ENCODE results near the gene RANBP10. TPM values are rescaled to one million over a fixed set of nuclear protein-coding genes. Genes with fewer than 3 reads are reported as not detected.

RANBP10 gene
- total and polyA plus RNA-seq, 4 donors, result 6.7 to 23.0 (median 14.3) TPM

GRCh38 chr16:67748834-67749233 lies 57.5 kb downstream of the RANBP10 start:
- DNase-seq (no peak), ATAC-seq (ENCODE audit: insufficient read depth, low FRiP score) (no peak)
- no peaks in the 10 kb centered on the region for H3K9me3 ChIP-seq (ENCODE audit: control insufficient read depth in 4 of 4, insufficient read depth in 3 of 4, low read length in 3 of 4)
- no peaks in the 10 kb centered on the region for H3K27me3 ChIP-seq (ENCODE audit: control insufficient read depth in 3 of 3, insufficient read depth in 3 of 3, low read length in 2 of 3)
- H3K4me3 ChIP-seq, result no peak overlapping the region
- WGBS, 2 donors, result 77 to 98% methylated on average over 3 of the region's 3 CpGs
- TF ChIP-seq, protein P1, sequence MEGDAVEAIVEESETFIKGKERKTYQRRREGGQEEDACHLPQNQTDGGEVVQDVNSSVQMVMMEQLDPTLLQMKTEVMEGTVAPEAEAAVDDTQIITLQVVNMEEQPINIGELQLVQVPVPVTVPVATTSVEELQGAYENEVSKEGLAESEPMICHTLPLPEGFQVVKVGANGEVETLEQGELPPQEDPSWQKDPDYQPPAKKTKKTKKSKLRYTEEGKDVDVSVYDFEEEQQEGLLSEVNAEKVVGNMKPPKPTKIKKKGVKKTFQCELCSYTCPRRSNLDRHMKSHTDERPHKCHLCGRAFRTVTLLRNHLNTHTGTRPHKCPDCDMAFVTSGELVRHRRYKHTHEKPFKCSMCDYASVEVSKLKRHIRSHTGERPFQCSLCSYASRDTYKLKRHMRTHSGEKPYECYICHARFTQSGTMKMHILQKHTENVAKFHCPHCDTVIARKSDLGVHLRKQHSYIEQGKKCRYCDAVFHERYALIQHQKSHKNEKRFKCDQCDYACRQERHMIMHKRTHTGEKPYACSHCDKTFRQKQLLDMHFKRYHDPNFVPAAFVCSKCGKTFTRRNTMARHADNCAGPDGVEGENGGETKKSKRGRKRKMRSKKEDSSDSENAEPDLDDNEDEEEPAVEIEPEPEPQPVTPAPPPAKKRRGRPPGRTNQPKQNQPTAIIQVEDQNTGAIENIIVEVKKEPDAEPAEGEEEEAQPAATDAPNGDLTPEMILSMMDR (IDR thresholded peaks at IDR 0.05; ENCODE audit: control extremely low read depth, extremely low read depth), result no peak
- peaks cover 0 to 2% (median 0%) of the 10 kb centered on the region in 5 donors for H3K4me1 ChIP-seq (ENCODE audit: control insufficient read depth in 5 of 5, insufficient read depth in 5 of 5, low read length in 5 of 5)
- H3K9ac ChIP-seq (ENCODE audit: insufficient read depth in 1 of 2, low read length in 2 of 2), result no peak overlapping the region
- no peak overlapping the region for H3K27ac ChIP-seq (ENCODE audit: low read depth in 1 of 2, low read length in 1 of 2)
- peaks cover 0 to 8% (median 7%) of the 10 kb centered on the region in 4 donors for H3K36me3 ChIP-seq (ENCODE audit: control insufficient read depth in 4 of 4, insufficient read depth in 4 of 4, low read length in 4 of 4)

- ATAC-seq (ENCODE audit: insufficient read depth, low FRiP score), result no peak
- no peak for DNase-seq
Observed at GRCh38 chr16:67746846-67747245, 59.5 kb downstream of the RANBP10 start.

DNA sequence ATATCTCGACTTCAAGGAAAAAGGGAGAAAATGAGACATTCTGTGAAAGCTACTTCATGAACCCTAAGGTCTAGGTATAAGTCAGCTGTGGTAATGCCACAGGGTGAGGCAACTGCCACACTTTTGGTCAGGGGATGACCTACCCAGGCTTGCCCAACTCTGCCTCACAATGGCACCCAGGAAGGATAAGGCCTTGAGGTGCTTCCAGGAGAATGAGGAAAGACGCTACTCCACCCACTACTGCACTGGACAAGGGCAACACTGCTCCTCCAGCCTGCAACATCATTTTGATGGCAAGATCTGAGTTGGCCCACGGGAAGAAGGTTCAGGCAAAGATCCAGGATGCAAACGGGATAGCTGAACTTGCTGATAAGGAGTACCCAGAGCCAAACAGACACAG lies 65.2 kb downstream of the RANBP10 start:
- Histone ChIP-seq H3K36me3 (ENCODE audit: control insufficient read depth in 4 of 4, insufficient read depth in 4 of 4, low read length in 4 of 4) (peaks cover 0 to 34% (median 29%) of the 10 kb centered on the region in 4 donors), H3K27ac (ENCODE audit: low read depth in 1 of 2, low read length in 1 of 2) (no peak overlapping the region), H3K4me1 (ENCODE audit: control insufficient read depth in 5 of 5, insufficient read depth in 5 of 5, low read length in 5 of 5) (no peaks in the 10 kb centered on the region), H3K4me3 (no peak overlapping the region), H3K9me3 (ENCODE audit: control insufficient read depth in 4 of 4, insufficient read depth in 3 of 4, low read length in 3 of 4) (no peaks in the 10 kb centered on the region), H3K9ac (ENCODE audit: insufficient read depth in 1 of 2, low read length in 2 of 2) (no peak overlapping the region), H3K27me3 (ENCODE audit: control insufficient read depth in 3 of 3, insufficient read depth in 3 of 3, low read length in 2 of 3) (no peaks in the 10 kb centered on the region)
- TF ChIP-seq, protein P1 (IDR thresholded peaks at IDR 0.05; ENCODE audit: control extremely low read depth, extremely low read depth), result no peak
- 77 to 83% methylated on average over 4 of the region's 4 CpGs for WGBS, 2 donors
- DNase-seq, result no peak
- no peak for ATAC-seq (ENCODE audit: insufficient read depth, low FRiP score)

More at GRCh38 chr16:67746846-67747245, 59.5 kb downstream of the RANBP10 start:
- Histone ChIP-seq H3K27me3 (ENCODE audit: control insufficient read depth in 3 of 3, insufficient read depth in 3 of 3, low read length in 2 of 3) (no peaks in the 10 kb centered on the region), H3K4me3 (no peak overlapping the region), H3K4me1 (ENCODE audit: control insufficient read depth in 5 of 5, insufficient read depth in 5 of 5, low read length in 5 of 5) (peaks cover 0 to 2% (median 0%) of the 10 kb centered on the region in 5 donors), H3K9ac (ENCODE audit: insufficient read depth in 1 of 2, low read length in 2 of 2) (no peak overlapping the region), H3K36me3 (ENCODE audit: control insufficient read depth in 4 of 4, insufficient read depth in 4 of 4, low read length in 4 of 4) (peaks cover 0 to 23% (median 20%) of the 10 kb centered on the region in 4 donors), H3K9me3 (ENCODE audit: control insufficient read depth in 4 of 4, insufficient read depth in 3 of 4, low read length in 3 of 4) (no peaks in the 10 kb centered on the region), H3K27ac (ENCODE audit: low read depth in 1 of 2, low read length in 1 of 2) (no peak overlapping the region)
- TF ChIP-seq, protein P1 (IDR thresholded peaks at IDR 0.05; ENCODE audit: control extremely low read depth, extremely low read depth), result no peak

GRCh38 chr16:67740391-67740790 lies 66.0 kb downstream of the RANBP10 start:
- peaks cover 0 to 34% (median 29%) of the 10 kb centered on the region in 4 donors for H3K36me3 ChIP-seq (ENCODE audit: control insufficient read depth in 4 of 4, insufficient read depth in 4 of 4, low read length in 4 of 4)

More at GRCh38 chr16:67740391-67740790, 66.0 kb downstream of the RANBP10 start:
- Histone ChIP-seq H3K27me3 (ENCODE audit: control insufficient read depth in 3 of 3, insufficient read depth in 3 of 3, low read length in 2 of 3) (no peaks in the 10 kb centered on the region), H3K9ac (ENCODE audit: insufficient read depth in 1 of 2, low read length in 2 of 2) (no peak overlapping the region), H3K9me3 (ENCODE audit: control insufficient read depth in 4 of 4, insufficient read depth in 3 of 4, low read length in 3 of 4) (no peaks in the 10 kb centered on the region), H3K27ac (ENCODE audit: low read depth in 1 of 2, low read length in 1 of 2) (no peak overlapping the region), H3K4me3 (no peak overlapping the region), H3K4me1 (ENCODE audit: control insufficient read depth in 5 of 5, insufficient read depth in 5 of 5, low read length in 5 of 5) (no peaks in the 10 kb centered on the region)
- 95 to 99% methylated on average over 3 of the region's 3 CpGs for WGBS, 2 donors
- ATAC-seq (ENCODE audit: insufficient read depth, low FRiP score) (no peak), DNase-seq (no peak)
- TF ChIP-seq, protein P1 (IDR thresholded peaks at IDR 0.05; ENCODE audit: control extremely low read depth, extremely low read depth), result no peak

Measured in lung (tissue), 12 donors.